Osteoblast (primary cell): ENCODE measurements around the gene NDRG3. TPM values are rescaled to one million over a fixed set of nuclear protein-coding genes. Genes with fewer than 3 reads are reported as not detected.
A peak's percentile ranks its signal among the peaks of the same experiment; 100 is the strongest.

ENCODE experiments used
- DNase-seq: peaks from one replicate; pipeline ENCODE4 v3.0.0; 2011; ENCODE audit warnings: low spot score, mixed read lengths; ENCODE audit not compliant: insufficient read length; ENCODE audit errors: missing footprints
- H2AFZ ChIP-seq: 2 replicates; pipeline ENCODE4 v1.6.0; 2011; ENCODE audit warnings: mild to moderate bottlenecking, low read length
- H3K27ac ChIP-seq: 2 replicates; pipeline ENCODE4 v1.5.1; 2011; ENCODE audit warnings: mild to moderate bottlenecking, low read depth, low read length, moderate library complexity
- H3K27me3 ChIP-seq: 2 replicates; pipeline ENCODE4 v1.6.0; 2012; ENCODE audit warnings: mild to moderate bottlenecking, control low read depth, inconsistent platforms, low read length, moderate library complexity; ENCODE audit not compliant: insufficient read depth
- H3K36me3 ChIP-seq: 2 replicates; pipeline ENCODE4 v1.5.1; 2011; ENCODE audit warnings: mild to moderate bottlenecking, low read length, control low read depth, moderate library complexity; ENCODE audit not compliant: insufficient read depth
- H3K4me1 ChIP-seq: 2 replicates; pipeline ENCODE4 v1.5.1; 2011; ENCODE audit warnings: mild to moderate bottlenecking, low read length, control low read depth, moderate library complexity; ENCODE audit not compliant: insufficient read depth
- H3K4me2 ChIP-seq: 2 replicates; pipeline ENCODE4 v1.6.0; 2011; ENCODE audit warnings: mild to moderate bottlenecking, low read length; ENCODE audit not compliant: insufficient read depth
- H3K4me3 ChIP-seq: fragments of 200-600 bp; sonication (generic); 3 replicates; pipeline ENCODE4 v1.5.1; 2012; ENCODE audit warnings: mild to moderate bottlenecking, low read length, inconsistent platforms; ENCODE audit not compliant: insufficient read depth
- H3K79me2 ChIP-seq: 2 replicates; pipeline ENCODE4 v1.6.0; 2012; ENCODE audit warnings: mild to moderate bottlenecking, low read length, control low read depth, inconsistent platforms; ENCODE audit not compliant: insufficient read depth
- H3K9me3 ChIP-seq: 2 replicates; pipeline ENCODE4 v1.5.1; 2011; ENCODE audit warnings: low read depth, low read length, control low read depth
- H4K20me1 ChIP-seq: 2 replicates; pipeline ENCODE4 v1.6.0; 2012; ENCODE audit warnings: mild to moderate bottlenecking, low read length, control low read depth; ENCODE audit not compliant: insufficient read depth
- CTCF ChIP-seq: IDR thresholded peaks from 2 replicates; pipeline ENCODE4 v1.5.1; 2011; ENCODE audit warnings: mild to moderate bottlenecking, low read depth, low read length, moderate library complexity; ENCODE audit errors: extremely low read depth
- total RNA-seq: library from RNA; depleted of rRNA; stranded (reverse); fragments of >200 nt; gene quantifications from 2 replicates; pipeline ENCODE4 v1.2.3, GENCODE V29; 2012

Gene NDRG3
- total RNA-seq, 1 donor = 26.4 TPM

DNA sequence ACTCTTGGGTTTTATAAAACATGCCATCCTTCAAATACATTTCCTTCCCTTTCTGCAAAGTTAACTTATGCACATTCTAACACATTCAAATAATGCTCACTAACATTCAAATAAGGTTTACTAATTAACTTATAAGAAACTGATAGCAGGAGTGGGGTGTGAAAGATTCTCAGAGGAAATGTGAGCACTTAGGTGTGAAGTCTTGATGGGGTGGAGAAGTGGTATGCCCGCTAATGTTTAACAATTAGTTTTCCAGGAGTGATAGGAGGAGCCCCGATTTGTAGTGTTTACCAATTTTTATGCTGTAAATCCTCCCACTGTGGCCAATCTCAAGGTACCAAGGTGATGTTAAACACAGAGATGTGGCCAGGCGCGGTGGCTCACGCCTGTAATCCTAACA lies 46.0 kb upstream of the NDRG3 start:
- DNase-seq = peak; percentile 75
- H3K36me3 ChIP-seq = peaks cover 47% of the 10 kb centered on the region
- H3K9me3 ChIP-seq = no peaks in the 10 kb centered on the region
- H3K4me2 ChIP-seq = no peak overlapping the region
- H3K4me1 ChIP-seq = no peaks in the 10 kb centered on the region
- no peak for TF ChIP-seq CTCF
- H3K27me3 ChIP-seq = no peaks in the 10 kb centered on the region
- H3K27ac ChIP-seq = no peak overlapping the region
- peaks cover 16% of the 10 kb centered on the region for H3K79me2 ChIP-seq
- H2AFZ ChIP-seq = no peak overlapping the region
- no peak overlapping the region for H3K4me3 ChIP-seq
- H4K20me1 ChIP-seq = peaks cover 18% of the 10 kb centered on the region

DNA sequence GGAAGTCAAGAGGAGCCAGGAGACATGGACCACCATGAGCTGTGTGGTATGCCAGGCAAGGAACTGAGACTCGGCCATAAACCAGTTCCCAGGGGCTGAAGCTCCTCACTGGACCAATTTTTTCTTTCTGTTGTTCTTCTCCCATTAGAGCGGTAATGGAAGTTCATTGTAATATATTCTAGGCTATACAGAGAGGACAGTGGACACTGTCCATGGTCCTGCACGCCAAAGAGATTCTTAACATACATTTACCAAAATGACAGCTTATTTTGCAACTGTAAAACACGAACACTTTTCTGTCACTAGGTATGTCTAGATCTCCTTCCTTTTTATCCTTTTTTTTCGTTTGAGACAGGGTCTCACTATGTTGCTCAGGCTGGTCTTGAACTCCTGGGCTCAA lies 40.8 kb upstream of the NDRG3 start:
- H3K4me1 ChIP-seq = no peaks in the 10 kb centered on the region
- H3K36me3 ChIP-seq = peaks cover 48% of the 10 kb centered on the region
- H2AFZ ChIP-seq = no peak overlapping the region

GRCh38 chr20:36786246-36786645 lies 40.4 kb upstream of the NDRG3 start:
- Histone ChIP-seq H3K4me3 (no peak overlapping the region), H3K27me3 (no peaks in the 10 kb centered on the region), H3K79me2 (peaks cover 16% of the 10 kb centered on the region), H4K20me1 (peaks cover 32% of the 10 kb centered on the region), H3K36me3 (peaks cover 44% of the 10 kb centered on the region), H3K27ac (no peak overlapping the region), H2AFZ (no peak overlapping the region), H3K9me3 (no peaks in the 10 kb centered on the region), H3K4me1 (no peaks in the 10 kb centered on the region), H3K4me2 (no peak overlapping the region)
- peak; percentile 35 for DNase-seq
- no peak for TF ChIP-seq CTCF

More for the DNA sequence above, 40.8 kb upstream of the NDRG3 start:
- peaks cover 36% of the 10 kb centered on the region for H4K20me1 ChIP-seq
- H3K4me3 ChIP-seq = no peak overlapping the region
- no peak overlapping the region for H3K4me2 ChIP-seq
- TF ChIP-seq CTCF = no peak
- peaks cover 20% of the 10 kb centered on the region for H3K79me2 ChIP-seq
- DNase-seq = peak; percentile 50
- no peaks in the 10 kb centered on the region for H3K9me3 ChIP-seq
- H3K27ac ChIP-seq = no peak overlapping the region
- no peaks in the 10 kb centered on the region for H3K27me3 ChIP-seq

DNA sequence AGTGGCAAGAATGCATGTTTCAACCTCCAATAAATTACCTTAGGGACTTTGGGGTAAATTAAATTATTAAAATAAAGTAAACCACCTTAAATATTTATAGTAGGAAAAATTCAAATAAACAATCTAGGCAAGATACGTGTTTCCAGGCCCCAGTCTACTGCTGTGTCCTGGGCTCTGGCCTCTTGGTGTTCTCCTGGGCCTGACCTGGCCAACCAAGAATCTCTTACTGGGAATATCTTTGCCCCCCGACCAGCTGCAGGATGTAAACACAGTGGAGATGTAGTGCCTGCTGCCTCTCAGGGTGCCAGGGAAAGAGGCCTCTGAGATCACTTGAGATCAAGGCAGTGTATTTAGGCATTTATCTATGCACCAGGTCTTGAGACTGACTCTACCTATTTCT lies 39.4 kb upstream of the NDRG3 start:
- Histone ChIP-seq H3K79me2 (peaks cover 15% of the 10 kb centered on the region), H3K36me3 (peaks cover 46% of the 10 kb centered on the region), H2AFZ (no peak overlapping the region), H4K20me1 (peaks cover 31% of the 10 kb centered on the region), H3K4me2 (no peak overlapping the region), H3K9me3 (no peaks in the 10 kb centered on the region), H3K4me1 (no peaks in the 10 kb centered on the region), H3K27me3 (no peaks in the 10 kb centered on the region), H3K4me3 (no peak overlapping the region), H3K27ac (no peak overlapping the region)
- peak; percentile 35 for DNase-seq
- TF ChIP-seq CTCF = no peak
